H1 (cell line): Measurements from ENCODE around the gene NUP50. TPM values are rescaled to one million over a fixed set of nuclear protein-coding genes. Genes with fewer than 3 reads are reported as not detected.
A peak's percentile ranks its signal among the peaks of the same experiment; 100 is the strongest.

Experiments used
- ASH2L ChIP-seq: fragments of 200-600, 300-600 bp; sonication (generic); IDR thresholded peaks from one replicate; pipeline ENCODE4 v1.7.1; 2017; ENCODE audit warnings: low read length
- CBX5 ChIP-seq: fragments of 300-800, 300-1000 bp; sonication (generic); IDR thresholded peaks from 2 replicates; pipeline ENCODE4 v1.7.1; 2016; ENCODE audit warnings: antibody characterized with exemption, low read length, low read depth
- CHD1 ChIP-seq: IDR thresholded peaks from 2 replicates; pipeline ENCODE4 v1.6.1; 2012; ENCODE audit warnings: low read depth, low read length, improper control_type of control experiment
- CREB1 ChIP-seq: IDR thresholded peaks from 2 replicates; pipeline ENCODE4 v1.6.1; 2012; ENCODE audit warnings: inconsistent platforms
- KDM4A ChIP-seq: IDR thresholded peaks from one replicate; pipeline ENCODE4 v1.7.1; 2012; ENCODE audit warnings: low read depth, mild to moderate bottlenecking, moderate library complexity, low read length, inconsistent platforms; ENCODE audit not compliant: severe bottlenecking
- NRF1 ChIP-seq: IDR thresholded peaks from 2 replicates; pipeline ENCODE4 v1.6.1; 2011; ENCODE audit warnings: mild to moderate bottlenecking, low read depth, low read length, improper control_type of control experiment
- POLR2AphosphoS5 ChIP-seq: IDR thresholded peaks from 2 replicates; pipeline ENCODE4 v1.6.1; 2011; ENCODE audit warnings: low read depth, low read length
- RAD21 ChIP-seq, 2 experiments: IDR thresholded peaks in 1 of 2; conservative IDR thresholded peaks in 1 of 2; 2 replicates each; pipeline ENCODE4 v1.6.1; 2011; ENCODE audit warnings: low read depth in 2 of 2, low read length in 2 of 2, improper control_type of control experiment in 1 of 2, inconsistent platforms in 1 of 2, mild to moderate bottlenecking in 1 of 2, moderate library complexity in 1 of 2
- RBBP5 ChIP-seq: IDR thresholded peaks from 2 replicates; pipeline ENCODE4 v1.7.1; 2012; ENCODE audit warnings: low read depth, mild to moderate bottlenecking, inconsistent platforms, low read length, moderate library complexity, borderline replicate concordance
- SIN3A ChIP-seq, 2 experiments: IDR thresholded peaks in 1 of 2; conservative IDR thresholded peaks in 1 of 2; 2 replicates each; pipeline ENCODE4 v1.6.1; 2011 to 2012; ENCODE audit warnings: low read length in 2 of 2, improper control_type of control experiment in 1 of 2, low read depth in 1 of 2, mild to moderate bottlenecking in 1 of 2
- SIRT6 ChIP-seq: IDR thresholded peaks from one replicate; pipeline ENCODE4 v1.7.1; 2012; ENCODE audit warnings: low read length, inconsistent platforms
- SP4 ChIP-seq: IDR thresholded peaks from 2 replicates; pipeline ENCODE4 v1.6.1; 2012; ENCODE audit warnings: low read length, inconsistent platforms
- YY1 ChIP-seq: IDR thresholded peaks from 2 replicates; pipeline ENCODE4 v1.6.1; 2011; ENCODE audit warnings: low read depth, mild to moderate bottlenecking, low read length
- polyA plus RNA-seq, 7 experiments: library from polyadenylated mRNA; depleted of rRNA in 3 of 7; stranded (reverse) in 5 of 7; unstranded in 2 of 7; fragments of >200 nt in 5 of 7; fragments of 200-250 nt in 2 of 7; gene quantifications; 1 replicate in 5 of 7; 2 replicates in 1 of 7; 4 replicates in 1 of 7; pipeline versions ENCODE4 v1.2.1 to v1.2.3, GENCODE V29; 2011 to 2013; ENCODE audit warnings: missing spikeins in 2 of 7, mixed read lengths in 2 of 7
- total RNA-seq: library from RNA; stranded (reverse); fragmentation: NEBNext Ultra II Directional; extraction: Animal tissue kit (Norgen Biotek cat#: 25700); gene quantifications from 2 replicates; pipeline ENCODE4 v1.2.1, GENCODE V29; 2021
- TF ChIP-seq, protein P1 (sequence below): IDR thresholded peaks from 2 replicates; pipeline ENCODE4 v1.6.1; 2011; ENCODE audit warnings: low read length, improper control_type of control experiment
- TF ChIP-seq, protein P2 (sequence below): IDR thresholded peaks from 2 replicates; pipeline ENCODE4 v1.6.1; 2012; ENCODE audit warnings: inconsistent platforms
- TF ChIP-seq, protein P3 (sequence below): IDR thresholded peaks from 2 replicates; pipeline ENCODE4 v1.6.1; 2012; ENCODE audit warnings: inconsistent platforms

Gene NUP50
- total and polyA plus RNA-seq, 2 of the 8 experiments (the other 6 are each of a cell fraction or from before 2014, with no cell fraction given): 20.0 to 112 TPM

DNA sequence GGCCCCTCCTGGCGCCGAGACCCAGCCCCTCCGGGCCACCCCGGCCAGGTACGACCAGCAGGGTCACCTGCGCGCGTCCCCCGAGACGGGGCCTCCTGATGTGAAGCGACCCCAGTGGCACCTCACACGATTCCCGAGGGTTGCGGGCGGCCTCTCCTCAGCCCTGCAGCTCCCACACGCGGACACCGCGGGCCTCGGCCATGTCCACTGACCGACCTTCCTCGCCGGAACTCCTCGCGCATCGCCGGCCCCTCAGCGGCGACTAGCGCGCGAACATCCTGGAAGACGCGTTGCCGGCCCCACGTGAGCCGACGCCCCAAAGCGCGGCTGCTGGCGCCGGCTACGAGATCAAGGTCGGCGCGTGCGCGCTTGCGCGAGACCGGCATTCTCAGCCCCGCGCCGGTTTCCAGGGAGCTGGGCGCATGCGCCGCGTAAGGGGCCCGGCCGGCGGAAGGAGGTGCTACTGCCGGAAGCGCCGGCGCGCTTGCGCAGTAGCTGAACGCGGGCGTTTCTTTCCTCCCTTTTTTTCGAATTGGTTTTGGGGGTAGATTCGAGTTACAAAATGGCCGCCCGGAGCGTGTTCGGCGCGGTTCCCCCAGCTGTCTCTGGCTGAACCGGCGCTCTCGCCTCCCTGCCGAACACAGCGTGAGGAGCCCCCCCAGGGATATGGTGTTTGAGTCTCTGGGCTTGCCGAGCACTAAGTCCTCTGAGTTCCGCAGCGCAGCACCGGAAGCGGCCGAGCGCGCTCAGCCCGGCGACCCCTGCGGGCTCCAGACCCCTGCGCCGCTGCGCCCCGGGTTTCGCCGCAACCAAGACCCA, at the start of gene NUP50 (continued):
- TF ChIP-seq RBBP5 (peak; percentile 69), CBX5 (no peak), SIRT6 (no peak), CREB1 (peak; percentile 38; the same call in 1 of the 2 replicates), SIN3A (conservative IDR thresholded peaks at IDR 0.05 in 1 of 2, IDR thresholded peaks at IDR 0.05 in 1 of 2; ENCODE audit: low read depth in 1 of 2, low read length in 2 of 2) (0 out of 4 replicates have a peak, but pooled peaks of 1 of the 2 experiments have one; percentile 20), RAD21 (IDR thresholded peaks at IDR 0.05 in 1 of 2, conservative IDR thresholded peaks at IDR 0.05 in 1 of 2; ENCODE audit: low read depth in 2 of 2, low read length in 2 of 2) (0 out of 4 replicates have a peak, but pooled peaks of 1 of the 2 experiments have one; percentile 3), POLR2AphosphoS5 (peak; percentile 87), CHD1 (no peak), NRF1 (peak; percentile 94), KDM4A (peak; percentile 54), ASH2L (peak; percentile 63), YY1 (peak; percentile 94), SP4 (0 out of 2 replicates have a peak, but pooled peaks have one; percentile 54)
- TF ChIP-seq, protein P1, sequence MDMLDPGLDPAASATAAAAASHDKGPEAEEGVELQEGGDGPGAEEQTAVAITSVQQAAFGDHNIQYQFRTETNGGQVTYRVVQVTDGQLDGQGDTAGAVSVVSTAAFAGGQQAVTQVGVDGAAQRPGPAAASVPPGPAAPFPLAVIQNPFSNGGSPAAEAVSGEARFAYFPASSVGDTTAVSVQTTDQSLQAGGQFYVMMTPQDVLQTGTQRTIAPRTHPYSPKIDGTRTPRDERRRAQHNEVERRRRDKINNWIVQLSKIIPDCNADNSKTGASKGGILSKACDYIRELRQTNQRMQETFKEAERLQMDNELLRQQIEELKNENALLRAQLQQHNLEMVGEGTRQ: peak; percentile 78
- TF ChIP-seq, protein P2, sequence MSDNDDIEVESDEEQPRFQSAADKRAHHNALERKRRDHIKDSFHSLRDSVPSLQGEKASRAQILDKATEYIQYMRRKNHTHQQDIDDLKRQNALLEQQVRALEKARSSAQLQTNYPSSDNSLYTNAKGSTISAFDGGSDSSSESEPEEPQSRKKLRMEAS: peak; percentile 94
- TF ChIP-seq, protein P3, sequence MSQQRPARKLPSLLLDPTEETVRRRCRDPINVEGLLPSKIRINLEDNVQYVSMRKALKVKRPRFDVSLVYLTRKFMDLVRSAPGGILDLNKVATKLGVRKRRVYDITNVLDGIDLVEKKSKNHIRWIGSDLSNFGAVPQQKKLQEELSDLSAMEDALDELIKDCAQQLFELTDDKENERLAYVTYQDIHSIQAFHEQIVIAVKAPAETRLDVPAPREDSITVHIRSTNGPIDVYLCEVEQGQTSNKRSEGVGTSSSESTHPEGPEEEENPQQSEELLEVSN: peak; percentile 88
- TF ChIP-seq, all 59 proteins: peak for 17
